SH-SY5Y (cell line): ENCODE measurements around the gene ADH5.

Source experiments
- GATA2 ChIP-seq: IDR thresholded peaks from 2 replicates; pipeline ENCODE4 v1.6.1; 2011; ENCODE audit warnings: mild to moderate bottlenecking, low read depth, low read length
- GATA3 ChIP-seq: IDR thresholded peaks from 2 replicates; pipeline ENCODE4 v1.6.1; 2011; ENCODE audit warnings: low read depth, mild to moderate bottlenecking, low read length, moderate library complexity

- no peak for TF ChIP-seq GATA2
- no peak for TF ChIP-seq GATA3
Observed at GRCh38 chr4:99077177-99077576, 11.4 kb downstream of the ADH5 start.
